H9 (cell line): ENCODE data around the gene ARL4C. TPM values are rescaled to one million over a fixed set of nuclear protein-coding genes. Genes with fewer than 3 reads are reported as not detected.

Experiments used
- DNase-seq: peaks from one replicate; pipeline ENCODE4 v3.0.0-alpha.2; 2017
- H2AFZ ChIP-seq: one replicate; pipeline ENCODE4 v1.6.1; 2013; ENCODE audit warnings: mild to moderate bottlenecking, low read length, control low read depth, moderate library complexity
- H2AK5ac ChIP-seq: 2 replicates; pipeline ENCODE4 v1.6.1; 2013; ENCODE audit warnings: low read length, control low read depth, mixed read lengths; ENCODE audit not compliant: insufficient read length
- H2BK120ac ChIP-seq: one replicate; pipeline ENCODE4 v1.6.1; 2013; ENCODE audit warnings: low read depth, mild to moderate bottlenecking, low read length, control low read depth, inconsistent platforms; ENCODE audit not compliant: poor library complexity, severe bottlenecking
- H2BK12ac ChIP-seq: 2 replicates; pipeline ENCODE4 v1.6.1; 2013; ENCODE audit warnings: low read length, control low read depth, mixed read lengths, low read depth; ENCODE audit not compliant: insufficient read length
- H2BK15ac ChIP-seq: 2 replicates; pipeline ENCODE4 v1.6.1; 2013; ENCODE audit warnings: low read depth, low read length, control low read depth
- H2BK20ac ChIP-seq: one replicate; pipeline ENCODE4 v1.6.1; 2013; ENCODE audit warnings: low read depth, mild to moderate bottlenecking, low read length, control low read depth, inconsistent platforms; ENCODE audit not compliant: poor library complexity, severe bottlenecking
- H2BK5ac ChIP-seq: 2 replicates; pipeline ENCODE4 v1.6.1; 2013; ENCODE audit warnings: low read length, control low read depth, mixed read lengths; ENCODE audit not compliant: insufficient read length
- H3K14ac ChIP-seq: 2 replicates; pipeline ENCODE4 v1.6.1; 2013; ENCODE audit warnings: low read length, control low read depth; ENCODE audit not compliant: insufficient read depth
- H3K18ac ChIP-seq: 2 replicates; pipeline ENCODE4 v1.6.1; 2013; ENCODE audit warnings: low read depth, mild to moderate bottlenecking, mixed read lengths, low read length, control low read depth; ENCODE audit not compliant: insufficient read length
- H3K23ac ChIP-seq: 2 replicates; pipeline ENCODE4 v1.6.1; 2013; ENCODE audit warnings: low read length, control low read depth, mixed read lengths, low read depth; ENCODE audit not compliant: insufficient read length
- H3K23me2 ChIP-seq: 2 replicates; pipeline ENCODE4 v1.6.1; 2013; ENCODE audit warnings: low read depth, mild to moderate bottlenecking, mixed read lengths, low read length, control low read depth; ENCODE audit not compliant: insufficient read length, poor library complexity, severe bottlenecking
- H3K27ac ChIP-seq: 2 replicates; pipeline ENCODE4 v1.5.1; 2013; ENCODE audit warnings: low read length, control low read depth, mixed read lengths, low read depth; ENCODE audit not compliant: insufficient read length
- H3K27me3 ChIP-seq: 2 replicates; pipeline ENCODE4 v1.6.1; 2013; ENCODE audit warnings: low read length, control low read depth, inconsistent platforms; ENCODE audit not compliant: insufficient read depth
- H3K4ac ChIP-seq: 2 replicates; pipeline ENCODE4 v1.6.1; 2013; ENCODE audit warnings: low read depth, mild to moderate bottlenecking, control low read depth, inconsistent platforms, low read length, moderate library complexity
- H3K4me1 ChIP-seq: 2 replicates; pipeline ENCODE4 v1.6.1; 2013; ENCODE audit warnings: low read length, control low read depth, inconsistent platforms; ENCODE audit not compliant: insufficient read depth
- H3K4me2 ChIP-seq: 2 replicates; pipeline ENCODE4 v1.6.1; 2013; ENCODE audit warnings: low read length, control low read depth, mixed read lengths; ENCODE audit not compliant: insufficient read length, insufficient read depth
- H3K56ac ChIP-seq: 2 replicates; pipeline ENCODE4 v1.6.1; 2013; ENCODE audit warnings: low read depth, mild to moderate bottlenecking, mixed read lengths, low read length, control low read depth; ENCODE audit not compliant: insufficient read length
- H3K79me1 ChIP-seq: 2 replicates; pipeline ENCODE4 v1.6.1; 2013; ENCODE audit warnings: low read depth, mild to moderate bottlenecking, moderate library complexity, low read length, control low read depth, inconsistent platforms; ENCODE audit not compliant: insufficient read depth, poor library complexity, severe bottlenecking
- H3K79me2 ChIP-seq: 2 replicates; pipeline ENCODE4 v1.6.1; 2013; ENCODE audit warnings: low read length, control low read depth, inconsistent platforms; ENCODE audit not compliant: insufficient read depth
- H3K9ac ChIP-seq: 2 replicates; pipeline ENCODE4 v1.6.1; 2013; ENCODE audit warnings: low read length, control low read depth, mixed read lengths; ENCODE audit not compliant: insufficient read length; ENCODE audit errors: extremely low read depth
- H3K9me3 ChIP-seq: one replicate; pipeline ENCODE4 v1.6.1; 2013; ENCODE audit warnings: low read depth, low read length, inconsistent platforms; ENCODE audit not compliant: control insufficient read depth
- H3T11ph ChIP-seq: one replicate; pipeline ENCODE4 v1.6.1; 2013; ENCODE audit warnings: mild to moderate bottlenecking, low read length, control low read depth, inconsistent platforms
- H4K20me1 ChIP-seq: one replicate; pipeline ENCODE4 v1.6.1; 2013; ENCODE audit not compliant: control insufficient read depth, insufficient read length, insufficient read depth
- H4K5ac ChIP-seq: 2 replicates; pipeline ENCODE4 v1.6.1; 2013; ENCODE audit warnings: low read depth, mild to moderate bottlenecking, mixed read lengths, low read length, control low read depth; ENCODE audit not compliant: insufficient read length
- H4K8ac ChIP-seq: replicated peaks from 2 replicates; pipeline ENCODE4 v1.6.1; 2013; ENCODE audit warnings: low read length, control low read depth, mixed read lengths, low read depth; ENCODE audit not compliant: insufficient read length
- H4K91ac ChIP-seq: 2 replicates; pipeline ENCODE4 v1.6.1; 2013; ENCODE audit warnings: low read depth, mild to moderate bottlenecking, moderate library complexity, mixed read lengths, low read length, control low read depth; ENCODE audit not compliant: insufficient read length
- H3K27ac Mint-ChIP-seq, 3 experiments: 2 replicates in 2 of 3; 3 replicates in 1 of 3; pipeline ENCODE4 v1.8.0; 2020 to 2021; ENCODE audit warnings: mixed read lengths in 3 of 3, mild to moderate bottlenecking in 1 of 3, moderate library complexity in 1 of 3
- H3K27me3 Mint-ChIP-seq: 2 replicates; pipeline ENCODE4 v1.8.0; 2021; ENCODE audit warnings: low read depth, mild to moderate bottlenecking, moderate library complexity, mixed read lengths
- H3K36me3 Mint-ChIP-seq, 3 experiments: 2 replicates in 2 of 3; 3 replicates in 1 of 3; pipeline ENCODE4 v1.8.0; 2020 to 2021; ENCODE audit warnings: low read depth in 3 of 3, mixed read lengths in 3 of 3; ENCODE audit not compliant: insufficient read depth in 1 of 3
- H3K4me1 Mint-ChIP-seq, 2 experiments: 2 replicates each; pipeline ENCODE4 v1.8.0; 2020; ENCODE audit warnings: mixed read lengths in 2 of 2
- H3K4me3 Mint-ChIP-seq, 2 experiments: 2 replicates in 1 of 2; 3 replicates in 1 of 2; pipeline ENCODE4 v1.8.0; 2020 to 2021; ENCODE audit warnings: mild to moderate bottlenecking in 2 of 2, mixed read lengths in 2 of 2, moderate library complexity in 1 of 2
- H3K9me3 Mint-ChIP-seq, 2 experiments: 2 replicates in 1 of 2; 3 replicates in 1 of 2; pipeline ENCODE4 v1.8.0; 2020; ENCODE audit warnings: mild to moderate bottlenecking in 2 of 2, mixed read lengths in 2 of 2, moderate library complexity in 1 of 2
- WGBS: extraction: QIAGEN DNeasy Blood & Tissue Kit; methylation state at CpG from one replicate; pipeline ENCODE4 v1.1.7; 2013; ENCODE audit warnings: missing lambda C conversion rate, low lambda C conversion rate, mixed read lengths; ENCODE audit not compliant: insufficient read length; ENCODE audit errors: extremely low coverage; 5-methylcytosine and 5-hydroxymethylcytosine counted together
- total RNA-seq: library from RNA; stranded (reverse); gene quantifications from 2 replicates; pipeline ENCODE4 v1.2.1, GENCODE V29; 2021
- TF ChIP-seq, protein P1 (sequence below): fragments of 200-600 bp; sonication (generic); conservative IDR thresholded peaks from 3 replicates; pipeline ENCODE4 v1.8.0; 2021; ENCODE audit warnings: antibody characterized with exemption, mild to moderate bottlenecking

The ARL4C gene
- total RNA-seq, 1 experiment from 2014 or later: 12.0 TPM

GRCh38 chr2:234542742-234543141, 45.9 kb upstream of the ARL4C start:
- H3K9me3 ChIP-seq: no peaks in the 10 kb centered on the region
- Mint-ChIP-seq H3K27me3 (peaks cover 12% of the 10 kb centered on the region), H3K9me3 (no peaks in the 10 kb centered on the region), H3K27ac (no peak overlapping the region), H3K4me1 (peaks cover 23 to 25% of the 10 kb centered on the region in 2 experiments), H3K36me3 (no peaks in the 10 kb centered on the region; a peak in 1 of 7 replicates), H3K4me3 (no peak overlapping the region)
- no peak overlapping the region for H3T11ph ChIP-seq
- no peak overlapping the region for H3K9ac ChIP-seq
- H2BK15ac ChIP-seq: no peak overlapping the region
- no peak overlapping the region for H4K8ac ChIP-seq
- no peak overlapping the region for H3K4ac ChIP-seq
- no peak overlapping the region for H4K91ac ChIP-seq
- no peak for DNase-seq
- H3K27ac ChIP-seq: no peak overlapping the region
- no peaks in the 10 kb centered on the region for H3K79me1 ChIP-seq
- no peak overlapping the region for H3K4me2 ChIP-seq
- TF ChIP-seq, protein P1, sequence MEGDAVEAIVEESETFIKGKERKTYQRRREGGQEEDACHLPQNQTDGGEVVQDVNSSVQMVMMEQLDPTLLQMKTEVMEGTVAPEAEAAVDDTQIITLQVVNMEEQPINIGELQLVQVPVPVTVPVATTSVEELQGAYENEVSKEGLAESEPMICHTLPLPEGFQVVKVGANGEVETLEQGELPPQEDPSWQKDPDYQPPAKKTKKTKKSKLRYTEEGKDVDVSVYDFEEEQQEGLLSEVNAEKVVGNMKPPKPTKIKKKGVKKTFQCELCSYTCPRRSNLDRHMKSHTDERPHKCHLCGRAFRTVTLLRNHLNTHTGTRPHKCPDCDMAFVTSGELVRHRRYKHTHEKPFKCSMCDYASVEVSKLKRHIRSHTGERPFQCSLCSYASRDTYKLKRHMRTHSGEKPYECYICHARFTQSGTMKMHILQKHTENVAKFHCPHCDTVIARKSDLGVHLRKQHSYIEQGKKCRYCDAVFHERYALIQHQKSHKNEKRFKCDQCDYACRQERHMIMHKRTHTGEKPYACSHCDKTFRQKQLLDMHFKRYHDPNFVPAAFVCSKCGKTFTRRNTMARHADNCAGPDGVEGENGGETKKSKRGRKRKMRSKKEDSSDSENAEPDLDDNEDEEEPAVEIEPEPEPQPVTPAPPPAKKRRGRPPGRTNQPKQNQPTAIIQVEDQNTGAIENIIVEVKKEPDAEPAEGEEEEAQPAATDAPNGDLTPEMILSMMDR: no peak
- no peaks in the 10 kb centered on the region for H3K23me2 ChIP-seq
- H3K23ac ChIP-seq: no peak overlapping the region
- WGBS: no CpG with 5 or more reads among the region's 11 CpGs
- peaks cover 15% of the 10 kb centered on the region for H3K4me1 ChIP-seq
- no peaks in the 10 kb centered on the region; the same call in 1 of the 2 replicates for H3K27me3 ChIP-seq
- no peak overlapping the region for H2BK20ac ChIP-seq
- H3K14ac ChIP-seq: no peak overlapping the region
- no peak overlapping the region for H4K5ac ChIP-seq
- H2AK5ac ChIP-seq: no peak overlapping the region
- H2AFZ ChIP-seq: no peak overlapping the region
- no peaks in the 10 kb centered on the region for H3K79me2 ChIP-seq
- no peaks in the 10 kb centered on the region for H4K20me1 ChIP-seq
- H3K18ac ChIP-seq: no peak overlapping the region
- H3K56ac ChIP-seq: no peak overlapping the region
- H2BK12ac ChIP-seq: no peak overlapping the region
- no peak overlapping the region for H2BK120ac ChIP-seq
- H2BK5ac ChIP-seq: no peak overlapping the region
